GF-D8 (cell line): Measurements from ENCODE around the gene LCORL.
"Not testable (repeated sequence)": the region's sequence is repeated elsewhere in the genome, so short reads cannot be mapped to it uniquely, and the experiment has no call there.

ENCODE experiments used
- DNase-seq: peaks from one replicate; lab custom pipeline; 2025; lab: John Stamatoyannopoulos, UW

The LCORL gene

GRCh38 chr4:17851959-17852358, 169.6 kb downstream of the LCORL start:
- DNase-seq, result no peak

- DNase-seq, result not testable (repeated sequence)
Measured at GRCh38 chr4:17850295-17850694, 171.3 kb downstream of the LCORL start.

- DNase-seq, result no peak
Measured at GRCh38 chr4:17846266-17846665, 175.3 kb downstream of the LCORL start.

GRCh38 chr4:17823871-17824669, 197.5 kb downstream of the LCORL start:
- no peak for DNase-seq

- DNase-seq, result peak; percentile 47
Measured at GRCh38 chr4:17817027-17817426, 204.5 kb downstream of the LCORL start.

- DNase-seq, result no peak
Measured at GRCh38 chr4:17816142-17816541, 205.4 kb downstream of the LCORL start.

GRCh38 chr4:17814140-17814539, 207.4 kb downstream of the LCORL start:
- peak; percentile 3 for DNase-seq

GRCh38 chr4:17812801-17813200, 208.8 kb downstream of the LCORL start:
- no peak for DNase-seq

- no peak for DNase-seq
Measured at GRCh38 chr4:17812125-17812524, 209.4 kb downstream of the LCORL start.

GRCh38 chr4:17811078-17811603, 210.4 kb downstream of the LCORL start:
- DNase-seq, result no peak

- DNase-seq, result peak; percentile 96
Measured at GRCh38 chr4:17810260-17811077, 211.1 kb downstream of the LCORL start, which contains the start of the genes DCAF16 and NCAPG. Gene DCAF16 (minus strand): TSS chr4:17810757. CDS start chr4:17804141, 6,616 bp downstream. Gene NCAPG (plus strand): TSS chr4:17810979. CDS start chr4:17811078, 99 bp downstream.

GRCh38 chr4:17809667-17810066, 211.9 kb downstream of the LCORL start:
- DNase-seq, result no peak

- DNase-seq, result no peak
Measured at GRCh38 chr4:17807446-17807845, 214.1 kb downstream of the LCORL start.

- DNase-seq, result no peak
Measured at GRCh38 chr4:17805580-17806155, 215.9 kb downstream of the LCORL start.

- no peak for DNase-seq
Measured at GRCh38 chr4:17797808-17798207, 223.7 kb downstream of the LCORL start.

GRCh38 chr4:17794730-17795129, 226.8 kb downstream of the LCORL start:
- no peak for DNase-seq
